Activated naive CD4-positive, alpha-beta T cell treated with anti-CD3 and anti-CD28 coated beads, Interleukin-2, amount 50 U/mL, for 16 hours (primary cell): ENCODE results near the gene RNU1-3.
"Not testable (repeated sequence)": the region's sequence is repeated elsewhere in the genome, so short reads cannot be mapped to it uniquely, and the experiment has no call there.

Experiments
- DNase-seq: peaks from one replicate; pipeline ENCODE4 v3.0.0-alpha.2; 2020

Gene RNU1-3

GRCh38 chr1:16693449-16694307, 26.9 kb upstream of the RNU1-3 start:
- DNase-seq: not testable (repeated sequence)

DNA sequence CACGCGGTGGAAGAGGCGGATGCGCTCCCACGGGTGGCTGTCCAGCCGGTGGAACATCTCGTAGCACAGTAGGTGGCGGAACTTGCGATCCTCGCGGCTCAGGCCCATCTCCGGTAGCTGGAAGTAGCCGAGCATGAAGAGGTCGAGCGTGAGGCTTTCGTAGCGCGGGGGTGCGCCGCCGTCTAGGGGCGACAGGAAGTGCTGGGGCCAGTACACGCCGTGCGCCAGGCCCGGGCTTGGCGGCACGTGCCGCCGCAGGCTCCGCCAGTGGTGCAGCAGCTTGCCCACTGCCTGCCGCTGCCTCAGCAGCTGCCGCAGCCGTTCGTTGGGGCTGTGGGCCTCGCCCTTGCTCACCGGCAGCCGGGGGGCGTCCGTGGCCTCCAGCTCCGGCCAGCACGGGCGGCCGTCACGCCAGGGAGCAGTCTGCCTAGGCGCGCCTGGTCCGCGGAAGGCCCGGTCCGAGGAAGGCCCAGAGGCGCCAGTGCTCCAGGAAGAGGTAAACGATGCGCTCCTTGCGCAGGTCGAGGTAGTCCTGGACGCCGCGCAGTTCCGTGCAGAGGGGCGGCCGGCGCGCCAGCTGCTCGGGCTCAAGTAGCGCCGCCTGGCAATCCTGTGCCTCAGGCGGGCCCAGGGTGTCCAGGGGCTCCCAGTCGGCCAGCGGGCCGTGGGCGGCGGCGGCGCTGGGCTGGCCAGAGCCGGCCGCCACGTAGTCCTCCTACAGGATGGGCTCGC, 26.1 kb upstream of the RNU1-3 start:
- DNase-seq: not testable (repeated sequence)

GRCh38 chr1:16692283-16692682, 25.5 kb upstream of the RNU1-3 start:
- DNase-seq: not testable (repeated sequence)

- DNase-seq: not testable (repeated sequence)
These were observed 24.4 kb upstream of the RNU1-3 start for GRCh38 chr1:16690971-16691682.

GRCh38 chr1:16687132-16687800, 20.5 kb upstream of the RNU1-3 start:
- DNase-seq: not testable (repeated sequence)

DNA sequence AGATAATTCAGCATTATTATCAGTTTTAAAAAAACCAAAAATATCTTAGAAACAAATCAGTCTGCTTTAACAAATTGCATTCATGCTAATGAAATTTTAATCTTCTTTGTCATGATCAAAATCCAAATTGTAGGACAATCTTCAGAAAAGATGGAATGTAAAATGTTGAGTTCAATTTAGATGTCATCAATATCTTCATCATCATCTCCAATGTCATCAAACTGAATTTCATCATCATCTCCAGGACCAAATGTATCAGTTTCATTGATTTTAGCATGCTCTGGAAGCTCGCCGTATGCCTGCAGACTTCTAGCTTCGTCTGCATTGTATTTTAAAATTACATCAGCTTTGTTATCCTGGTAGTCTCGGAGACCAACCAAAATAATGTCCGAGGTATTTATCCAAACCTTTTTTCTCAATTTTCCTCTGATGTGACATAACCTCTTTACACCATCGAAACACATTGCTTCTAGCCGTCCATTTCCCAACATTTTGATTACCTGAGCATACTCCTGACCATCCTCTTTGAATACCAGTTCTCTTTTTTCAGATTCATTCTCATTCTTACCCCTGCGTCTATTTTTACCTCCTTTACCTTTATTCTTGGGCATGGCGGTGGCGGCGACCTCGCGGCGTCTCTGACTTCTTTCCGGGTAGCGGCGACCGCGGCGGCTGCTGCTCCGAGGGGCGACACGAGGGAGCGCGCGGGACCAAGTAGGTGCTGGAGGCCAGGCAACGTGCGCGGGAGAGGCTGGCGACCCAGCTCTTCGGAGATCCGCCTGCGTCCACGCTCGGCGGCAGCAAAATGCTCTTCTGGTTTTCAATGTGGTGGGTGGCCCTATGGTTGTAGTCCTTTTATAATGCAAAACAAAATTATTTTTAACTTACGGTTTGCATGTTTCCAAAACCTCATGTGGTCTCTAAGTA, 19.0 kb upstream of the RNU1-3 start:
- not testable (repeated sequence) for DNase-seq

- DNase-seq: not testable (repeated sequence)
These were observed 18.1 kb upstream of the RNU1-3 start for GRCh38 chr1:16684738-16685337.

GRCh38 chr1:16684152-16684551, 17.4 kb upstream of the RNU1-3 start:
- not testable (repeated sequence) for DNase-seq

GRCh38 chr1:16682803-16683202, 16.1 kb upstream of the RNU1-3 start:
- DNase-seq: not testable (repeated sequence)

DNA sequence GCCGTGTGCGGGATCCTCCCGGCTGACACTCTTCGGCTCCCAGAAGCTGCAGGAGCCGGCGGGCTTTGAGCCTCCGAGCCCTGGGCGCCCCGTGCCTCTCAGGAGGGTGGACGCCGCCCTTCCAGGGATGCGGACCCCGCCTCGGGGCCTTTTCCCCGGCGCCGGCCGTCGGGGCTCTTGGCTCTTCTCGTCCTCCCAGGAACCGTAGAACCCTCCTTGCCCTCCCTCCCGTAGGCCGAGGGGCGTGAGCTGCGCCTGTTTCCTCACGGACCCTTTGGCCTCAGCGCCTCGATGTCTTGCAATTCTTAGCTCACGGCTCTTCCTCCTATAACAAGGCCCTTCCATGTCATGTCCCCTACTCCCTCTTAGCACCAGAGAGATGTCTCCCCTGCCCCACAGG, 13.6 kb upstream of the RNU1-3 start:
- not testable (repeated sequence) for DNase-seq

GRCh38 chr1:16677552-16678431, 11.0 kb upstream of the RNU1-3 start:
- peak; percentile 59 for DNase-seq

GRCh38 chr1:16676661-16677523, 10.1 kb upstream of the RNU1-3 start:
- peak; percentile 11 for DNase-seq

GRCh38 chr1:16675118-16675510, 8.4 kb upstream of the RNU1-3 start:
- DNase-seq: not testable (repeated sequence)

- not testable (repeated sequence) for DNase-seq
These were observed 7.2 kb upstream of the RNU1-3 start for GRCh38 chr1:16673976-16674375.

DNA sequence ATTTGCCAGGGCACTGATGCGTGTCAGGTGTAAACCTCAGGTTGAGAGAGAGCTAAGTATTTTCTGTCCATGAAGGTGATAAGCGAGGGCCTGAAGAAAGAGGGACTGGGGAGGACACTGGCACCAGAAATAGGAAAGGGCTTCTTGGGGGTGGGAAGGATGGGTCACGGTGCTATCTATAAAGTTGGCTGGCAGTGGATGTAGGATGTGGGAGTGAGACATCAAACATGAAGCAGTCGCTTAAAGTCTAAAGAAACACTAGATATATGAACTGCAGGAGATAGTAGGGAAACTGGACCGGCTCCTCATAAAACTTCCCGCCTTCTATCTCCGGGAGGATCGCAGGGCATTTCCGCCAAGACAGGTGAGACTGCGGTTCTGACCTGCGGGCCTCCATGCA, 912 bp downstream of the RNU1-3 start:
- not testable (repeated sequence) for DNase-seq

DNA sequence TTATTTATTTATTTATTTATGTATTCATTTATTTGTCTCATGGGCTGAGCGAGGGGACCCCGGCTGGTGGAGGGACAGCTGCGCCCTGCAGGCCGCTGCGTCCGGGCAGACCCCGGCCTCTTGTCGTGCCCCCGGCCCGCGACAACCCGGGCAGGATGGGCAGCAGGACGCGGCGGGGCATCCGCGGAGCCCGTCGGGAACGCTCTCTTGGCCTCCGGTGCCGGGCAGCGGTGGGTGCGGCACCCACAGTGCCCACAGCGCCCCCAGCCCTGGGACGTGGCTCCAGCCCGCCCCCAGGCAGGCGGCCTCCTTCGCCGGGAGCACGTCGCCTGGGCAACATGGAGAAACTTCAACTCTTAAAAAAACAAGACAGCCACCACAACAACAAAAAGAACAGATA, 8.5 kb downstream of the RNU1-3 start:
- DNase-seq: not testable (repeated sequence)

DNA sequence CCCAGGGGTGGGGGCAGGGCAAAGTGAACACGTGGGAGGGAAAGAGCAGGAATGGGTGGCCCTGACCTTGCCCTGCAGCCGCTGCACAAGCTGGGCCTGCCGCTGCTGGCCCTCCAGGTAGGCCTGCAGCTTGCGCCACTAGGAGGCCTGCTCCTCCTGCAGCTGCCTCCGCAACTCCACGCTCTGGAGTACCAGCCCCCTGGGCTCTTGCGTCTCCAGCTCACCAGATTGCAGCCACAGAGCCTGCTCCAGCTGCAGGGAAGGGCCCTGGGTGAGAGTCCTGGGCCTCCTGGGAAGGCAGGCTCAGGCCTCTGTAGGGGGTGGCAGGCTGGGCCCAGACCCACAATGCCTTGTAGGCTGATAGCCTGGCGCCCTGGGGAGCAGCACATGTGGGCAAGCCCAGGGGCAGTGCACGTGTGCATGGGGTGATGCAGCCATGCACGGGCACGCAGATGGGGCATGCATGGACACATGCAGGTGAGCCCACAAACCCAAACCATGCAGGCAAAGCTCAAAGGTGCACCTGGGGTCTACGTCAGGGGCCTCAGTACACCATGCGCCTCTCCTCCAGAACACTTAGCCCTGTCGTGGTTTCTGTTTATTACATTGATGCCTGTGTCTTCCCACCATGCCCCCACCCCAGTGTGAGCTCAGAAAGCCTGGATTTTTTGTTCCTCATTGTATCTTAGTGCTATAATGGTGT, 9.6 kb downstream of the RNU1-3 start:
- DNase-seq: not testable (repeated sequence)

GRCh38 chr1:16656574-16656973, 10.2 kb downstream of the RNU1-3 start:
- DNase-seq: not testable (repeated sequence)
